HEK293 (cell line): ENCODE measurements around the gene HEXIM1.

ENCODE experiments used
- BCL11A ChIP-seq: fragments of 450-650 bp; formaldehyde crosslinking; IDR thresholded peaks from 2 replicates; pipeline ENCODE4 v1.5.1; 2016; ENCODE audit warnings: low read depth, missing biosample characterization, missing genetic modification characterization
- FEZF1 ChIP-seq: fragments of 450-650 bp; formaldehyde crosslinking; IDR thresholded peaks from 2 replicates; pipeline ENCODE4 v1.5.1; 2016; ENCODE audit warnings: missing biosample characterization, missing genetic modification characterization
- GLI4 ChIP-seq: fragments of 450-650 bp; formaldehyde crosslinking; IDR thresholded peaks from 2 replicates; pipeline ENCODE4 v1.5.1; 2016; ENCODE audit warnings: missing biosample characterization, missing genetic modification characterization
- GLIS2 ChIP-seq: fragments of 450-650 bp; formaldehyde crosslinking; IDR thresholded peaks from 2 replicates; pipeline ENCODE4 v1.5.1; 2016; ENCODE audit warnings: missing biosample characterization, missing genetic modification characterization
- KLF10 ChIP-seq: fragments of 450-650 bp; IDR thresholded peaks from 2 replicates; pipeline ENCODE4 v1.5.1; 2018; ENCODE audit warnings: missing biosample characterization, mild to moderate bottlenecking, missing genetic modification characterization
- MEIS1 ChIP-seq: sonication (generic); formaldehyde crosslinking; IDR thresholded peaks from 2 replicates; pipeline ENCODE4 v1.8.1; 2022; ENCODE audit warnings: missing genetic modification reagents, mild to moderate bottlenecking, borderline replicate concordance
- OSR2 ChIP-seq: fragments of 450-650 bp; formaldehyde crosslinking; IDR thresholded peaks from 2 replicates; pipeline ENCODE4 v1.5.1; 2016; ENCODE audit warnings: missing biosample characterization, missing genetic modification characterization
- SCRT2 ChIP-seq: fragments of 450-650 bp; formaldehyde crosslinking; IDR thresholded peaks from 2 replicates; pipeline ENCODE4 v1.5.1; 2016; ENCODE audit warnings: missing biosample characterization, missing genetic modification characterization
- SETDB1 ChIP-seq: IDR thresholded peaks from one replicate; pipeline ENCODE4 v1.6.1; 2017; ENCODE audit warnings: mild to moderate bottlenecking, low read length, moderate library complexity, mixed read lengths; ENCODE audit not compliant: insufficient read length
- TRIM28 ChIP-seq: IDR thresholded peaks from 2 replicates; pipeline ENCODE4 v1.6.1; 2011; ENCODE audit warnings: low read length, control low read depth, borderline replicate concordance
- ZFP41 ChIP-seq: fragments of 450-650 bp; formaldehyde crosslinking; IDR thresholded peaks from 2 replicates; pipeline ENCODE4 v1.5.1; 2016; ENCODE audit warnings: missing biosample characterization, missing genetic modification characterization, borderline replicate concordance
- ZNF112 ChIP-seq: fragments of 450-650 bp; formaldehyde crosslinking; IDR thresholded peaks from 2 replicates; pipeline ENCODE4 v1.5.0; 2017; ENCODE audit warnings: missing biosample characterization, missing genetic modification characterization
- ZNF121 ChIP-seq: fragments of 450-650 bp; formaldehyde crosslinking; IDR thresholded peaks from 2 replicates; pipeline ENCODE4 v1.5.1; 2016; ENCODE audit warnings: missing biosample characterization, missing genetic modification characterization
- ZNF211 ChIP-seq: fragments of 450-650 bp; formaldehyde crosslinking; IDR thresholded peaks from 2 replicates; pipeline ENCODE4 v1.5.1; 2016; ENCODE audit warnings: low read depth, missing biosample characterization, missing genetic modification characterization
- ZNF324 ChIP-seq: fragments of 450-650 bp; formaldehyde crosslinking; IDR thresholded peaks from 2 replicates; pipeline ENCODE4 v1.5.1; 2016; ENCODE audit warnings: missing biosample characterization, missing genetic modification characterization
- ZNF350 ChIP-seq: fragments of 450-650 bp; formaldehyde crosslinking; IDR thresholded peaks from 2 replicates; pipeline ENCODE4 v1.5.0; 2017; ENCODE audit warnings: missing biosample characterization, mild to moderate bottlenecking, missing genetic modification characterization
- ZNF488 ChIP-seq: fragments of 450-650 bp; formaldehyde crosslinking; IDR thresholded peaks from 2 replicates; pipeline ENCODE4 v1.5.1; 2016; ENCODE audit warnings: missing biosample characterization, missing genetic modification characterization
- ZNF510 ChIP-seq: fragments of 450-650 bp; formaldehyde crosslinking; IDR thresholded peaks from 2 replicates; pipeline ENCODE4 v1.5.1; 2018; ENCODE audit warnings: mild to moderate bottlenecking, missing genetic modification characterization, missing biosample characterization; ENCODE audit not compliant: insufficient replicate concordance
- ZNF544 ChIP-seq: fragments of 450-650 bp; formaldehyde crosslinking; IDR thresholded peaks from 2 replicates; pipeline ENCODE4 v1.5.0; 2017; ENCODE audit warnings: missing biosample characterization, missing genetic modification characterization
- ZNF555 ChIP-seq: fragments of 450-650 bp; formaldehyde crosslinking; conservative IDR thresholded peaks from 2 replicates; pipeline ENCODE4 v1.5.1; 2017; ENCODE audit warnings: missing biosample characterization, mild to moderate bottlenecking, missing genetic modification characterization, inconsistent platforms
- ZNF560 ChIP-seq: fragments of 450-650 bp; formaldehyde crosslinking; IDR thresholded peaks from 2 replicates; pipeline ENCODE4 v1.5.1; 2017; ENCODE audit warnings: missing biosample characterization, missing genetic modification characterization, borderline replicate concordance
- ZNF585B ChIP-seq: fragments of 450-650 bp; formaldehyde crosslinking; IDR thresholded peaks from 2 replicates; pipeline ENCODE4 v1.5.1; 2016; ENCODE audit warnings: missing biosample characterization, missing genetic modification characterization
- ZNF768 ChIP-seq: fragments of 450-650 bp; formaldehyde crosslinking; IDR thresholded peaks from 2 replicates; pipeline ENCODE4 v1.5.1; 2018; ENCODE audit warnings: missing biosample characterization, mild to moderate bottlenecking, missing genetic modification characterization
- ZNF791 ChIP-seq: fragments of 450-650 bp; formaldehyde crosslinking; IDR thresholded peaks from 2 replicates; pipeline ENCODE4 v1.5.1; 2016; ENCODE audit warnings: missing biosample characterization, missing genetic modification characterization
- ZNF792 ChIP-seq: fragments of 450-650 bp; formaldehyde crosslinking; IDR thresholded peaks from 2 replicates; pipeline ENCODE4 v1.5.1; 2016; ENCODE audit warnings: missing biosample characterization, missing genetic modification characterization
- ZXDB ChIP-seq: fragments of 450-650 bp; formaldehyde crosslinking; IDR thresholded peaks from 2 replicates; pipeline ENCODE4 v1.5.1; 2016; ENCODE audit warnings: missing biosample characterization, missing genetic modification characterization
- TF ChIP-seq, protein P1 (sequence below): fragments of 450-650 bp; formaldehyde crosslinking; IDR thresholded peaks from 2 replicates; pipeline ENCODE4 v1.5.1; 2017; ENCODE audit warnings: missing biosample characterization, missing genetic modification characterization
- TF ChIP-seq, protein P2 (sequence below): fragments of 450-650 bp; formaldehyde crosslinking; conservative IDR thresholded peaks from 2 replicates; pipeline ENCODE4 v1.5.1; 2016; ENCODE audit warnings: low read depth, missing biosample characterization, missing genetic modification characterization
- TF ChIP-seq, protein P3 (sequence below): fragments of 450-650 bp; formaldehyde crosslinking; IDR thresholded peaks from 2 replicates; pipeline ENCODE4 v1.5.1; 2016; ENCODE audit warnings: missing biosample characterization, missing genetic modification characterization

HEXIM1 gene

DNA sequence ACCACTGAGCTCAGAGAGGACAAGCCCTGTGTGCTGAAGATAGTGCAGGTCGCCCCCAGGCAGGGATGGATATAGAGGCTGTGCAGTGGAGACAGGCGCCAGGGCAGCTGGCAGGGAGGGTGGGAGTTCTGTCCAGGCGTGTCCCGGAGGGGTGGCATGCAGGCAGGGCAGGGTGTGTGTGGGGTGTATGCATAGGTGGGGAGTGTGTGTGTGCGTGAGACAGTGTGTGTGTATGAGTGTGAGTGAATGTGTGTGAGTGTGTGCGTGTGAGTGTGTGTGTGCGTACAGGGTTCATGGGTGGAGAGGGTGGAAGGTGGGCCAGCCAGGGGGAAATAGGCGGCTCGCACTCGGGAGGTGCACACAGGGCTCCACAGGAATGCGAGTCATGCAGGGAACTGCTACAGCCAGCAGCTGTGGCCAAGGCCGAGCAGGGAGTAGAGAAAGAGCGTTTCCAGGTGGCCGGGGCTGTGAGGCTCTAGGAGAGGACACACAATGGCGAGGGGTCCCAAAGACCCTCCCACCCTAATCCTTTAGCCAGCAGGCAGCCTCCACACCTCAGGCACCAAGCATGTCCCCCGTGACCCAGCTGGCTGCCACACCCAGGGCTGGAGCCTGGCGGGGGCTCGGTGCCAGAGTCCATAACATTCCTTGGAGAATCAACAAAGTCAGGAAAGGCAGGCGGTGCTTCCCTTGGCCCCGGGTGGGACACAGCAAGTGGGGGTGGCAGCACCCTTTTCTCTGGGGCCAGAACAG is 20.6 kb upstream of the HEXIM1 start (continued):
- TF ChIP-seq ZNF488 (tag by site-specific recombination): no peak
- TF ChIP-seq, protein P1, sequence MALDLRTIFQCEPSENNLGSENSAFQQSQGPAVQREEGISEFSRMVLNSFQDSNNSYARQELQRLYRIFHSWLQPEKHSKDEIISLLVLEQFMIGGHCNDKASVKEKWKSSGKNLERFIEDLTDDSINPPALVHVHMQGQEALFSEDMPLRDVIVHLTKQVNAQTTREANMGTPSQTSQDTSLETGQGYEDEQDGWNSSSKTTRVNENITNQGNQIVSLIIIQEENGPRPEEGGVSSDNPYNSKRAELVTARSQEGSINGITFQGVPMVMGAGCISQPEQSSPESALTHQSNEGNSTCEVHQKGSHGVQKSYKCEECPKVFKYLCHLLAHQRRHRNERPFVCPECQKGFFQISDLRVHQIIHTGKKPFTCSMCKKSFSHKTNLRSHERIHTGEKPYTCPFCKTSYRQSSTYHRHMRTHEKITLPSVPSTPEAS: peak; percentile 92
- TF ChIP-seq ZNF121: no peak
- TF ChIP-seq OSR2 (tag by site-specific recombination): no peak
- TF ChIP-seq, protein P2, sequence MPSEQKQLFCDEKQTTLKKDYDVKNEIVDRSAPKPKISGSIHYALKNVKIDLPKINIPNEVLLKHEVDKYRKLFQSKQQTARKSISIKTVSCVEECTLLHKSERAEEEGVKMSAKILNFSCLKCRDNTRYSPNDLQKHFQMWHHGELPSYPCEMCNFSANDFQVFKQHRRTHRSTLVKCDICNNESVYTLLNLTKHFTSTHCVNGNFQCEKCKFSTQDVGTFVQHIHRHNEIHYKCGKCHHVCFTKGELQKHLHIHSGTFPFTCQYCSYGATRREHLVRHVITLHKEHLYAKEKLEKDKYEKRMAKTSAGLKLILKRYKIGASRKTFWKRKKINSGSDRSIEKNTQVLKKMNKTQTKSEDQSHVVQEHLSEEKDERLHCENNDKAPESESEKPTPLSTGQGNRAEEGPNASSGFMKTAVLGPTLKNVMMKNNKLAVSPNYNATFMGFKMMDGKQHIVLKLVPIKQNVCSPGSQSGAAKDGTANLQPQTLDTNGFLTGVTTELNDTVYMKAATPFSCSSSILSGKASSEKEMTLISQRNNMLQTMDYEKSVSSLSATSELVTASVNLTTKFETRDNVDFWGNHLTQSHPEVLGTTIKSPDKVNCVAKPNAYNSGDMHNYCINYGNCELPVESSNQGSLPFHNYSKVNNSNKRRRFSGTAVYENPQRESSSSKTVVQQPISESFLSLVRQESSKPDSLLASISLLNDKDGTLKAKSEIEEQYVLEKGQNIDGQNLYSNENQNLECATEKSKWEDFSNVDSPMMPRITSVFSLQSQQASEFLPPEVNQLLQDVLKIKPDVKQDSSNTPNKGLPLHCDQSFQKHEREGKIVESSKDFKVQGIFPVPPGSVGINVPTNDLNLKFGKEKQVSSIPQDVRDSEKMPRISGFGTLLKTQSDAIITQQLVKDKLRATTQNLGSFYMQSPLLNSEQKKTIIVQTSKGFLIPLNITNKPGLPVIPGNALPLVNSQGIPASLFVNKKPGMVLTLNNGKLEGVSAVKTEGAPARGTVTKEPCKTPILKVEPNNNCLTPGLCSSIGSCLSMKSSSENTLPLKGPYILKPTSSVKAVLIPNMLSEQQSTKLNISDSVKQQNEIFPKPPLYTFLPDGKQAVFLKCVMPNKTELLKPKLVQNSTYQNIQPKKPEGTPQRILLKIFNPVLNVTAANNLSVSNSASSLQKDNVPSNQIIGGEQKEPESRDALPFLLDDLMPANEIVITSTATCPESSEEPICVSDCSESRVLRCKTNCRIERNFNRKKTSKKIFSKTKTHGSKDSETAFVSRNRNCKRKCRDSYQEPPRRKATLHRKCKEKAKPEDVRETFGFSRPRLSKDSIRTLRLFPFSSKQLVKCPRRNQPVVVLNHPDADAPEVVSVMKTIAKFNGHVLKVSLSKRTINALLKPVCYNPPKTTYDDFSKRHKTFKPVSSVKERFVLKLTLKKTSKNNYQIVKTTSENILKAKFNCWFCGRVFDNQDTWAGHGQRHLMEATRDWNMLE (tag by site-specific recombination): no peak
- peak; percentile 71 for TF ChIP-seq GLIS2 (tag by site-specific recombination)
- no peak for TF ChIP-seq ZNF585B (tag by site-specific recombination)
- TF ChIP-seq ZNF112 (tag by site-specific recombination): no peak
- TF ChIP-seq ZNF211 (tag by site-specific recombination): no peak
- no peak for TF ChIP-seq ZNF350 (tag by site-specific recombination)
- TF ChIP-seq ZNF560 (tag by site-specific recombination): no peak
- no peak for TF ChIP-seq BCL11A
- TF ChIP-seq KLF10 (tag by site-specific recombination): no peak
- TF ChIP-seq GLI4: peak; percentile 72; the same call in 1 of the 2 replicates
- TF ChIP-seq ZXDB (tag by site-specific recombination): no peak
- TF ChIP-seq SETDB1: no peak
- TF ChIP-seq ZNF791 (tag by site-specific recombination): no peak
- TF ChIP-seq, protein P3, sequence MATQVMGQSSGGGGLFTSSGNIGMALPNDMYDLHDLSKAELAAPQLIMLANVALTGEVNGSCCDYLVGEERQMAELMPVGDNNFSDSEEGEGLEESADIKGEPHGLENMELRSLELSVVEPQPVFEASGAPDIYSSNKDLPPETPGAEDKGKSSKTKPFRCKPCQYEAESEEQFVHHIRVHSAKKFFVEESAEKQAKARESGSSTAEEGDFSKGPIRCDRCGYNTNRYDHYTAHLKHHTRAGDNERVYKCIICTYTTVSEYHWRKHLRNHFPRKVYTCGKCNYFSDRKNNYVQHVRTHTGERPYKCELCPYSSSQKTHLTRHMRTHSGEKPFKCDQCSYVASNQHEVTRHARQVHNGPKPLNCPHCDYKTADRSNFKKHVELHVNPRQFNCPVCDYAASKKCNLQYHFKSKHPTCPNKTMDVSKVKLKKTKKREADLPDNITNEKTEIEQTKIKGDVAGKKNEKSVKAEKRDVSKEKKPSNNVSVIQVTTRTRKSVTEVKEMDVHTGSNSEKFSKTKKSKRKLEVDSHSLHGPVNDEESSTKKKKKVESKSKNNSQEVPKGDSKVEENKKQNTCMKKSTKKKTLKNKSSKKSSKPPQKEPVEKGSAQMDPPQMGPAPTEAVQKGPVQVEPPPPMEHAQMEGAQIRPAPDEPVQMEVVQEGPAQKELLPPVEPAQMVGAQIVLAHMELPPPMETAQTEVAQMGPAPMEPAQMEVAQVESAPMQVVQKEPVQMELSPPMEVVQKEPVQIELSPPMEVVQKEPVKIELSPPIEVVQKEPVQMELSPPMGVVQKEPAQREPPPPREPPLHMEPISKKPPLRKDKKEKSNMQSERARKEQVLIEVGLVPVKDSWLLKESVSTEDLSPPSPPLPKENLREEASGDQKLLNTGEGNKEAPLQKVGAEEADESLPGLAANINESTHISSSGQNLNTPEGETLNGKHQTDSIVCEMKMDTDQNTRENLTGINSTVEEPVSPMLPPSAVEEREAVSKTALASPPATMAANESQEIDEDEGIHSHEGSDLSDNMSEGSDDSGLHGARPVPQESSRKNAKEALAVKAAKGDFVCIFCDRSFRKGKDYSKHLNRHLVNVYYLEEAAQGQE (tag by site-specific recombination): no peak
- TF ChIP-seq ZNF324 (tag by site-specific recombination): no peak
- TF ChIP-seq ZNF555 (tag by site-specific recombination): no peak
- 0 out of 2 replicates have a peak, but pooled peaks have one; percentile 69 for TF ChIP-seq ZNF792
- no peak for TF ChIP-seq ZNF768 (tag by site-specific recombination)
- TF ChIP-seq ZFP41 (tag by site-specific recombination): no peak
- no peak for TF ChIP-seq MEIS1 (CRISPR knock-in tag)
- TF ChIP-seq FEZF1 (tag by site-specific recombination): no peak
- no peak for TF ChIP-seq ZNF510 (tag by site-specific recombination)
- TF ChIP-seq TRIM28: no peak
- no peak for TF ChIP-seq SCRT2 (tag by site-specific recombination)
- TF ChIP-seq ZNF544 (tag by site-specific recombination): no peak
